ENCODE measurements around the gene CERS3. TPM values are rescaled to one million over a fixed set of nuclear protein-coding genes. Genes with fewer than 3 reads are reported as not detected.

The CERS3 gene
- total and polyA plus RNA-seq, 4 donors: 0.10 to 0.23 (median 0.12) TPM; not detected in 1

- no peak overlapping the region for H3K4me3 ChIP-seq
- no peak overlapping the region for H3K27ac ChIP-seq (ENCODE audit: low read depth in 1 of 2, low read length in 1 of 2)
- H3K36me3 ChIP-seq (ENCODE audit: control insufficient read depth in 4 of 4, insufficient read depth in 4 of 4, low read length in 4 of 4): no peaks in the 10 kb centered on the region
- WGBS, 2 donors: 63 to 70% methylated on average over 4 of the region's 4 CpGs
- peaks cover 0 to 2% (median 0%) of the 10 kb centered on the region in 4 donors for H3K9me3 ChIP-seq (ENCODE audit: control insufficient read depth in 4 of 4, insufficient read depth in 3 of 4, low read length in 3 of 4)
- DNase-seq: no peak
- TF ChIP-seq CTCF (IDR thresholded peaks at IDR 0.05; ENCODE audit: control extremely low read depth, extremely low read depth): no peak
- H3K9ac ChIP-seq (ENCODE audit: insufficient read depth in 1 of 2, low read length in 2 of 2): no peak overlapping the region
- ATAC-seq (ENCODE audit: insufficient read depth, low FRiP score): no peak
- H3K4me1 ChIP-seq (ENCODE audit: control insufficient read depth in 5 of 5, insufficient read depth in 5 of 5, low read length in 5 of 5): peaks cover 0 to 15% (median 4%) of the 10 kb centered on the region in 5 donors
- peaks cover 0 to 3% (median 0%) of the 10 kb centered on the region in 3 donors for H3K27me3 ChIP-seq (ENCODE audit: control insufficient read depth in 3 of 3, insufficient read depth in 3 of 3, low read length in 2 of 3)
Measured at GRCh38 chr15:100531204-100531603, 2.5 kb upstream of the CERS3 start.

GRCh38 chr15:100529556-100529955 lies 806 bp upstream of the CERS3 start:
- H3K27me3 ChIP-seq (ENCODE audit: control insufficient read depth in 3 of 3, insufficient read depth in 3 of 3, low read length in 2 of 3): peaks cover 0 to 3% (median 0%) of the 10 kb centered on the region in 3 donors
- H3K4me3 ChIP-seq: no peak overlapping the region
- peaks cover 0 to 2% (median 0%) of the 10 kb centered on the region in 4 donors for H3K9me3 ChIP-seq (ENCODE audit: control insufficient read depth in 4 of 4, insufficient read depth in 3 of 4, low read length in 3 of 4)
- no peak overlapping the region for H3K27ac ChIP-seq (ENCODE audit: low read depth in 1 of 2, low read length in 1 of 2)
- no peak overlapping the region for H3K9ac ChIP-seq (ENCODE audit: insufficient read depth in 1 of 2, low read length in 2 of 2)
- ATAC-seq (ENCODE audit: insufficient read depth, low FRiP score): no peak
- no peak for TF ChIP-seq CTCF (IDR thresholded peaks at IDR 0.05; ENCODE audit: control extremely low read depth, extremely low read depth)
- no peak for DNase-seq
- 87 to 95% methylated on average over 2 of the region's 2 CpGs for WGBS, 2 donors
- peaks cover 0 to 24% (median 10%) of the 10 kb centered on the region in 5 donors for H3K4me1 ChIP-seq (ENCODE audit: control insufficient read depth in 5 of 5, insufficient read depth in 5 of 5, low read length in 5 of 5)
- H3K36me3 ChIP-seq (ENCODE audit: control insufficient read depth in 4 of 4, insufficient read depth in 4 of 4, low read length in 4 of 4): no peaks in the 10 kb centered on the region

GRCh38 chr15:100526027-100526481 lies 2.7 kb downstream of the CERS3 start:
- Histone ChIP-seq H3K27ac (ENCODE audit: low read depth in 1 of 2, low read length in 1 of 2) (no peak overlapping the region), H3K27me3 (ENCODE audit: control insufficient read depth in 3 of 3, insufficient read depth in 3 of 3, low read length in 2 of 3) (no peaks in the 10 kb centered on the region), H3K9ac (ENCODE audit: insufficient read depth in 1 of 2, low read length in 2 of 2) (no peak overlapping the region), H3K36me3 (ENCODE audit: control insufficient read depth in 4 of 4, insufficient read depth in 4 of 4, low read length in 4 of 4) (no peaks in the 10 kb centered on the region), H3K4me1 (ENCODE audit: control insufficient read depth in 5 of 5, insufficient read depth in 5 of 5, low read length in 5 of 5) (peaks cover 0 to 23% (median 10%) of the 10 kb centered on the region in 5 donors), H3K4me3 (no peak overlapping the region), H3K9me3 (ENCODE audit: control insufficient read depth in 4 of 4, insufficient read depth in 3 of 4, low read length in 3 of 4) (peaks cover 0 to 2% (median 0%) of the 10 kb centered on the region in 4 donors)
- ATAC-seq (ENCODE audit: insufficient read depth, low FRiP score): no peak
- 61 to 64% methylated on average over 6 of the region's 6 CpGs for WGBS, 2 donors
- TF ChIP-seq CTCF (IDR thresholded peaks at IDR 0.05; ENCODE audit: control extremely low read depth, extremely low read depth): no peak
- peak; percentile 66 to 79 (median 77) for DNase-seq

- no peaks in the 10 kb centered on the region for H3K27me3 ChIP-seq (ENCODE audit: control insufficient read depth in 3 of 3, insufficient read depth in 3 of 3, low read length in 2 of 3)
- no peak for ATAC-seq (ENCODE audit: insufficient read depth, low FRiP score)
- WGBS, 2 donors: 87 to 89% methylated on average over 1 of the region's 1 CpG
Measured at GRCh38 chr15:100525436-100525835, 3.3 kb downstream of the CERS3 start.

More at GRCh38 chr15:100525436-100525835, 3.3 kb downstream of the CERS3 start:
- no peak overlapping the region for H3K27ac ChIP-seq (ENCODE audit: low read depth in 1 of 2, low read length in 1 of 2)
- DNase-seq: no peak
- no peak for TF ChIP-seq CTCF (IDR thresholded peaks at IDR 0.05; ENCODE audit: control extremely low read depth, extremely low read depth)
- H3K4me3 ChIP-seq: no peak overlapping the region
- H3K9ac ChIP-seq (ENCODE audit: insufficient read depth in 1 of 2, low read length in 2 of 2): no peak overlapping the region
- H3K4me1 ChIP-seq (ENCODE audit: control insufficient read depth in 5 of 5, insufficient read depth in 5 of 5, low read length in 5 of 5): peaks cover 0 to 23% (median 10%) of the 10 kb centered on the region in 5 donors
- peaks cover 0 to 2% (median 0%) of the 10 kb centered on the region in 4 donors for H3K9me3 ChIP-seq (ENCODE audit: control insufficient read depth in 4 of 4, insufficient read depth in 3 of 4, low read length in 3 of 4)
- no peaks in the 10 kb centered on the region for H3K36me3 ChIP-seq (ENCODE audit: control insufficient read depth in 4 of 4, insufficient read depth in 4 of 4, low read length in 4 of 4)

Measured in lung (tissue), 12 donors.